SK-N-SH (cell line): Measurements from ENCODE around the gene FPGT. TPM values are rescaled to one million over a fixed set of nuclear protein-coding genes. Genes with fewer than 3 reads are reported as not detected.

ENCODE experiments used
- CTCF ChIA-PET: fragments of 300-600, 350-600 bp; formaldehyde crosslinking; extraction: SDS; loops from one replicate; lab custom pipeline; 2021; lab: Yijun Ruan, JAX
- POLR2A ChIA-PET: fragments of 350-600 bp; sonication (Branson Sonifier 250); formaldehyde crosslinking; extraction: SDS; loops from one replicate; lab custom pipeline; 2020; ENCODE audit warnings: antibody characterized with exemption, inconsistent platforms; lab: Yijun Ruan, JAX
- DNase-seq: peaks from one replicate; pipeline ENCODE4 v3.0.0; 2012
- H2AFZ ChIP-seq: fragments of 200-600 bp; sonication (generic); 2 replicates; pipeline ENCODE4 v1.8.1; 2016; ENCODE audit warnings: antibody characterized with exemption, mild to moderate bottlenecking, low read depth
- H3F3A ChIP-seq: fragments of 200-600 bp; sonication (generic); replicated peaks from 2 replicates; pipeline ENCODE3; 2016; ENCODE audit warnings: antibody characterized with exemption, mild to moderate bottlenecking; ENCODE audit not compliant: insufficient read depth
- H3K27ac ChIP-seq, 2 experiments: fragments of 200-500 bp in 1 of 2; fragments of 200-600 bp in 1 of 2; sonication (Bioruptor generic) in 1 of 2; sonication (generic), shearing (Covaris generic) in 1 of 2; 2 replicates each; pipeline versions ENCODE4 v1.5.1 to v1.6.1; 2014 to 2016; ENCODE audit warnings: low read depth in 2 of 2, inconsistent platforms in 1 of 2, low read length in 1 of 2, mild to moderate bottlenecking in 1 of 2, mixed read lengths in 1 of 2
- H3K27me3 ChIP-seq: fragments of 200-600 bp; sonication (generic), shearing (Covaris generic); 2 replicates; pipeline ENCODE4 v1.6.1; 2016; ENCODE audit warnings: mixed run types; ENCODE audit not compliant: insufficient read depth
- H3K36me3 ChIP-seq, 2 experiments: fragments of 200-500 bp in 1 of 2; fragments of 200-600 bp in 1 of 2; sonication (Bioruptor generic) in 1 of 2; sonication (generic) in 1 of 2; replicated peaks in 1 of 2; 2 replicates each; pipeline versions ENCODE3 to v1.5.1; 2014 to 2016; ENCODE audit warnings: low read length in 1 of 2, mild to moderate bottlenecking in 1 of 2; ENCODE audit not compliant: insufficient read depth in 2 of 2, control insufficient read depth in 1 of 2
- H3K4me1 ChIP-seq, 2 experiments: fragments of 200-500 bp in 1 of 2; fragments of 200-600 bp in 1 of 2; sonication (Bioruptor generic) in 1 of 2; sonication (generic), shearing (Covaris generic) in 1 of 2; 2 replicates each; pipeline versions ENCODE4 v1.5.1 to v1.6.1; 2014 to 2016; ENCODE audit warnings: low read depth in 1 of 2, low read length in 1 of 2, mixed run types in 1 of 2; ENCODE audit not compliant: insufficient read depth in 2 of 2, control insufficient read depth in 1 of 2
- H3K4me2 ChIP-seq: fragments of 200-600 bp; sonication (generic), shearing (Covaris generic); 2 replicates; pipeline ENCODE4 v1.6.1; 2017; ENCODE audit warnings: mixed run types
- H3K4me3 ChIP-seq, 2 experiments: fragments of 200-500 bp in 1 of 2; fragments of 200-600 bp in 1 of 2; sonication (Bioruptor generic) in 1 of 2; sonication (generic), shearing (Covaris generic) in 1 of 2; 2 replicates each; pipeline versions ENCODE4 v1.5.1 to v1.8.1; 2014 to 2016; ENCODE audit warnings: low read depth in 2 of 2, inconsistent platforms in 1 of 2, low read length in 1 of 2, mild to moderate bottlenecking in 1 of 2, mixed read lengths in 1 of 2, moderate library complexity in 1 of 2
- H3K79me2 ChIP-seq: fragments of 200-600 bp; sonication (generic); 2 replicates; pipeline ENCODE4 v1.8.1; 2017; ENCODE audit warnings: mild to moderate bottlenecking; ENCODE audit not compliant: insufficient read depth
- H3K9ac ChIP-seq: fragments of 200-600 bp; sonication (generic); 2 replicates; pipeline ENCODE4 v1.6.1; 2017; ENCODE audit warnings: mixed run types
- H3K9me2 ChIP-seq: fragments of 200-600 bp; sonication (generic); 2 replicates; pipeline ENCODE4 v1.6.1; 2017; ENCODE audit warnings: mixed run types
- H3K9me3 ChIP-seq: fragments of 200-600 bp; sonication (generic); 2 replicates; pipeline ENCODE4 v1.6.1; 2017; ENCODE audit warnings: mixed run types, mild to moderate bottlenecking, moderate library complexity
- H4K20me1 ChIP-seq: fragments of 200-600 bp; sonication (generic); 2 replicates; pipeline ENCODE4 v1.6.1; 2017; ENCODE audit warnings: mild to moderate bottlenecking, mixed run types; ENCODE audit not compliant: insufficient read depth
- FOSL2 ChIP-seq: IDR thresholded peaks from 2 replicates; pipeline ENCODE4 v1.4.0; 2012; ENCODE audit warnings: low read depth, mild to moderate bottlenecking, moderate library complexity, borderline replicate concordance
- FOXM1 ChIP-seq: IDR thresholded peaks from 2 replicates; pipeline ENCODE4 v1.4.0; 2012; ENCODE audit warnings: low read depth, mild to moderate bottlenecking
- GABPA ChIP-seq: IDR thresholded peaks from 2 replicates; pipeline ENCODE4 v1.4.0; 2012; ENCODE audit warnings: low read depth, mild to moderate bottlenecking
- NFIC ChIP-seq: IDR thresholded peaks from 2 replicates; pipeline ENCODE4 v1.4.0; 2012; ENCODE audit warnings: borderline replicate concordance
- NRF1 ChIP-seq: IDR thresholded peaks from 2 replicates; pipeline ENCODE4 v1.6.1; 2012; ENCODE audit warnings: low read depth, mild to moderate bottlenecking, low read length
- SIN3A ChIP-seq: IDR thresholded peaks from 2 replicates; pipeline ENCODE4 v1.6.1; 2012; ENCODE audit warnings: low read depth, mild to moderate bottlenecking, low read length, moderate library complexity, borderline replicate concordance
- TAF1 ChIP-seq: IDR thresholded peaks from 2 replicates; pipeline ENCODE4 v1.6.1; 2012; ENCODE audit warnings: low read depth, mild to moderate bottlenecking, low read length, moderate library complexity, borderline replicate concordance
- TCF12 ChIP-seq: IDR thresholded peaks from 2 replicates; pipeline ENCODE4 v1.4.0; 2012
- TEAD4 ChIP-seq: IDR thresholded peaks from 2 replicates; pipeline ENCODE4 v1.4.0; 2012; ENCODE audit warnings: mild to moderate bottlenecking, borderline replicate concordance; ENCODE audit not compliant: insufficient read depth
- WGBS: methylation state at CpG from one replicate; pipeline ENCODE4 v1.1.6; 2017; ENCODE audit warnings: low lambda C conversion rate; 5-methylcytosine and 5-hydroxymethylcytosine counted together
- polyA plus RNA-seq, 3 experiments: library from polyadenylated mRNA; depleted of rRNA; stranded (reverse); fragments of >200 nt; gene quantifications; 2 replicates each; pipeline ENCODE4 v1.2.3, GENCODE V29; 2012
- TF ChIP-seq, protein P1 (sequence below): IDR thresholded peaks from 2 replicates; pipeline ENCODE4 v1.4.0; 2012; ENCODE audit warnings: low read depth, borderline replicate concordance
- TF ChIP-seq, protein P2 (sequence below): fragments of 200-600 bp; sonication (generic); IDR thresholded peaks from 2 replicates; pipeline ENCODE4 v1.6.1; 2017; ENCODE audit warnings: antibody characterized with exemption, mild to moderate bottlenecking, moderate library complexity
- TF ChIP-seq, protein P3 (sequence below): IDR thresholded peaks from 2 replicates; pipeline ENCODE4 v1.6.1; 2012; ENCODE audit warnings: mild to moderate bottlenecking, low read depth, low read length, moderate library complexity
- TF ChIP-seq, protein P4 (sequence below): fragments of 150-350 bp; IDR thresholded peaks from 2 replicates; pipeline ENCODE4 v1.6.1; 2017; ENCODE audit warnings: antibody characterized with exemption, low read length, low read depth, borderline replicate concordance

Gene FPGT
- polyA plus RNA-seq, 1 of the 3 experiments (the other 2 are of a cell fraction): 3.5 TPM

DNA sequence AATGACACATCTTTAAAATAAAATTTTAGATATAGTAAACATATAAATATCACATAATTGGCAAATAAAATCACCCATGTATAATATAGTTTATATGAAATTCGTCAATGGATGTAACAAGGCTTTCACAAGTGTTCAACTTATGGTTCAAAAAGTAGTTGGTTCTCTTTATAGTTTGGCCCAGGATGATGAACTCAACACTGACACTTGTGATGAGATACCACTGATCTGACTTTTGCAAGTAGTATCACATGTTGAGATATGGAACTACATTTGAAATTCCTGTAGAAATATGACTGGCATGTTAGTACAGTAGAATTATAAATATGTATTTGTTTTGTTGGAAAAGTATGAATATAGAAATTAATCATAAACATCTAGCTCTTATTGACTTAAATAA, 39.0 kb downstream of the FPGT start:
- H3K36me3 ChIP-seq: no peaks in the 10 kb centered on the region
- CTCF ChIA-PET: no interaction called here
- no peaks in the 10 kb centered on the region for H3K79me2 ChIP-seq
- POLR2A ChIA-PET: no interaction called here
- H3K4me1 ChIP-seq: no peaks in the 10 kb centered on the region
- no peak overlapping the region for H3K27ac ChIP-seq
- no peak for TF ChIP-seq NFIC
- TF ChIP-seq TCF12: no peak
- TF ChIP-seq FOXM1: no peak
- TF ChIP-seq TEAD4: no peak
- TF ChIP-seq, protein P1, sequence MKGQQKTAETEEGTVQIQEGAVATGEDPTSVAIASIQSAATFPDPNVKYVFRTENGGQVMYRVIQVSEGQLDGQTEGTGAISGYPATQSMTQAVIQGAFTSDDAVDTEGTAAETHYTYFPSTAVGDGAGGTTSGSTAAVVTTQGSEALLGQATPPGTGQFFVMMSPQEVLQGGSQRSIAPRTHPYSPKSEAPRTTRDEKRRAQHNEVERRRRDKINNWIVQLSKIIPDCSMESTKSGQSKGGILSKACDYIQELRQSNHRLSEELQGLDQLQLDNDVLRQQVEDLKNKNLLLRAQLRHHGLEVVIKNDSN: no peak
- no peak for TF ChIP-seq GABPA
- no peak for TF ChIP-seq SIN3A
- TF ChIP-seq, protein P2, sequence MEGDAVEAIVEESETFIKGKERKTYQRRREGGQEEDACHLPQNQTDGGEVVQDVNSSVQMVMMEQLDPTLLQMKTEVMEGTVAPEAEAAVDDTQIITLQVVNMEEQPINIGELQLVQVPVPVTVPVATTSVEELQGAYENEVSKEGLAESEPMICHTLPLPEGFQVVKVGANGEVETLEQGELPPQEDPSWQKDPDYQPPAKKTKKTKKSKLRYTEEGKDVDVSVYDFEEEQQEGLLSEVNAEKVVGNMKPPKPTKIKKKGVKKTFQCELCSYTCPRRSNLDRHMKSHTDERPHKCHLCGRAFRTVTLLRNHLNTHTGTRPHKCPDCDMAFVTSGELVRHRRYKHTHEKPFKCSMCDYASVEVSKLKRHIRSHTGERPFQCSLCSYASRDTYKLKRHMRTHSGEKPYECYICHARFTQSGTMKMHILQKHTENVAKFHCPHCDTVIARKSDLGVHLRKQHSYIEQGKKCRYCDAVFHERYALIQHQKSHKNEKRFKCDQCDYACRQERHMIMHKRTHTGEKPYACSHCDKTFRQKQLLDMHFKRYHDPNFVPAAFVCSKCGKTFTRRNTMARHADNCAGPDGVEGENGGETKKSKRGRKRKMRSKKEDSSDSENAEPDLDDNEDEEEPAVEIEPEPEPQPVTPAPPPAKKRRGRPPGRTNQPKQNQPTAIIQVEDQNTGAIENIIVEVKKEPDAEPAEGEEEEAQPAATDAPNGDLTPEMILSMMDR: no peak
- no peak for DNase-seq
- H4K20me1 ChIP-seq: no peaks in the 10 kb centered on the region
- WGBS: 26% methylated on average over 1 of the region's 1 CpG
- no peaks in the 10 kb centered on the region for H3K9me3 ChIP-seq
- no peaks in the 10 kb centered on the region for H3F3A ChIP-seq
- H3K4me2 ChIP-seq: no peak overlapping the region
- no peaks in the 10 kb centered on the region for H3K9me2 ChIP-seq
- H2AFZ ChIP-seq: no peak overlapping the region
- H3K4me3 ChIP-seq: no peak overlapping the region
- H3K9ac ChIP-seq: no peak overlapping the region
- H3K27me3 ChIP-seq: no peaks in the 10 kb centered on the region

DNA sequence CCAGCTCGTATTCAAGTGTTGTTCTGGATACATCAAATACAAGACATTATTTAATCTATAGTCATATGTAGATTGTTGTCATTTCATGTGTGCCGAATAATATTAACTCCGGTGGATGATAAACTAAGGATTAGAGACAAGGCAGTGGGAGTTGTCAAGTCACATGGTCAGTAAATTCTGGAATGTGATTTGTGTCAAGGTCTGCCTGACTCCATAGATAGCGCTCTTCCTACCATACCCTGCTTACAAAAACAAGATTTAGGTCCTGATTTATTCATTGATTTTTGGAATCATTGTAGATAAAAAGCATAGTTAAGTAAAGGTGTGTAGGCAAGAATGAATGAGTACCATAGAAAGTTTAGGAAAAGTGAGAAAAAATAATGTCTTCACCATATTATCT, 39.7 kb downstream of the FPGT start:
- 65% methylated on average over 4 of the region's 4 CpGs for WGBS
- TF ChIP-seq GABPA (no peak), TAF1 (no peak), NRF1 (no peak), FOSL2 (no peak)
- TF ChIP-seq, protein P3, sequence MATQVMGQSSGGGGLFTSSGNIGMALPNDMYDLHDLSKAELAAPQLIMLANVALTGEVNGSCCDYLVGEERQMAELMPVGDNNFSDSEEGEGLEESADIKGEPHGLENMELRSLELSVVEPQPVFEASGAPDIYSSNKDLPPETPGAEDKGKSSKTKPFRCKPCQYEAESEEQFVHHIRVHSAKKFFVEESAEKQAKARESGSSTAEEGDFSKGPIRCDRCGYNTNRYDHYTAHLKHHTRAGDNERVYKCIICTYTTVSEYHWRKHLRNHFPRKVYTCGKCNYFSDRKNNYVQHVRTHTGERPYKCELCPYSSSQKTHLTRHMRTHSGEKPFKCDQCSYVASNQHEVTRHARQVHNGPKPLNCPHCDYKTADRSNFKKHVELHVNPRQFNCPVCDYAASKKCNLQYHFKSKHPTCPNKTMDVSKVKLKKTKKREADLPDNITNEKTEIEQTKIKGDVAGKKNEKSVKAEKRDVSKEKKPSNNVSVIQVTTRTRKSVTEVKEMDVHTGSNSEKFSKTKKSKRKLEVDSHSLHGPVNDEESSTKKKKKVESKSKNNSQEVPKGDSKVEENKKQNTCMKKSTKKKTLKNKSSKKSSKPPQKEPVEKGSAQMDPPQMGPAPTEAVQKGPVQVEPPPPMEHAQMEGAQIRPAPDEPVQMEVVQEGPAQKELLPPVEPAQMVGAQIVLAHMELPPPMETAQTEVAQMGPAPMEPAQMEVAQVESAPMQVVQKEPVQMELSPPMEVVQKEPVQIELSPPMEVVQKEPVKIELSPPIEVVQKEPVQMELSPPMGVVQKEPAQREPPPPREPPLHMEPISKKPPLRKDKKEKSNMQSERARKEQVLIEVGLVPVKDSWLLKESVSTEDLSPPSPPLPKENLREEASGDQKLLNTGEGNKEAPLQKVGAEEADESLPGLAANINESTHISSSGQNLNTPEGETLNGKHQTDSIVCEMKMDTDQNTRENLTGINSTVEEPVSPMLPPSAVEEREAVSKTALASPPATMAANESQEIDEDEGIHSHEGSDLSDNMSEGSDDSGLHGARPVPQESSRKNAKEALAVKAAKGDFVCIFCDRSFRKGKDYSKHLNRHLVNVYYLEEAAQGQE: no peak
- TF ChIP-seq, protein P1: no peak
- TF ChIP-seq, protein P4, sequence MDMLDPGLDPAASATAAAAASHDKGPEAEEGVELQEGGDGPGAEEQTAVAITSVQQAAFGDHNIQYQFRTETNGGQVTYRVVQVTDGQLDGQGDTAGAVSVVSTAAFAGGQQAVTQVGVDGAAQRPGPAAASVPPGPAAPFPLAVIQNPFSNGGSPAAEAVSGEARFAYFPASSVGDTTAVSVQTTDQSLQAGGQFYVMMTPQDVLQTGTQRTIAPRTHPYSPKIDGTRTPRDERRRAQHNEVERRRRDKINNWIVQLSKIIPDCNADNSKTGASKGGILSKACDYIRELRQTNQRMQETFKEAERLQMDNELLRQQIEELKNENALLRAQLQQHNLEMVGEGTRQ: no peak
- Histone ChIP-seq H3K4me1 (no peaks in the 10 kb centered on the region), H3K79me2 (no peaks in the 10 kb centered on the region), H3K4me2 (no peak overlapping the region), H3K9ac (no peak overlapping the region), H3K9me3 (no peaks in the 10 kb centered on the region), H3K9me2 (no peaks in the 10 kb centered on the region), H3K27me3 (no peaks in the 10 kb centered on the region), H4K20me1 (no peaks in the 10 kb centered on the region), H3K27ac (no peak overlapping the region), H3F3A (no peaks in the 10 kb centered on the region), H2AFZ (no peak overlapping the region), H3K36me3 (no peaks in the 10 kb centered on the region), H3K4me3 (no peak overlapping the region)
- DNase-seq: no peak
- ChIA-PET POLR2A (no interaction called here), CTCF (interaction anchor here (0.7 kb wide), 1 partner anchor 35 kb away, joined by 3 read pairs; no protein-coding TSS in a partner anchor)
